H54 (cell line): ENCODE measurements around the gene ITGA6.

Experiments
- DNase-seq: peaks from one replicate; pipeline ENCODE4 v3.0.0; 2011; ENCODE audit warnings: low spot score, mixed read lengths; ENCODE audit not compliant: insufficient read length
- FAIRE-seq: peaks from 3 replicates; lab custom pipeline; 2011; peaks lifted over from hg19 to GRCh38; lab: Jason Lieb, UNC
- POLR2A ChIP-seq: IDR thresholded peaks from 2 replicates; pipeline ENCODE4 v1.6.1; 2011; ENCODE audit warnings: low read depth, mild to moderate bottlenecking, low read length

Gene ITGA6

GRCh38 chr2:172427256-172427989, at the start of gene ITGA6:
Gene ITGA6, plus strand, starts transcription at chr2:172427586.
- DNase-seq = peak; percentile 81
- peak; percentile 66 for TF ChIP-seq POLR2A

GRCh38 chr2:172380436-172381274, 46.7 kb upstream of the ITGA6 start:
- no peak for DNase-seq
- TF ChIP-seq POLR2A = no peak

More at GRCh38 chr2:172427256-172427989, at the start of gene ITGA6:
- FAIRE-seq = no peak

GRCh38 chr2:172381275-172382027, 45.9 kb upstream of the ITGA6 start:
- no peak for TF ChIP-seq POLR2A
- FAIRE-seq = no peak

More at GRCh38 chr2:172380436-172381274, 46.7 kb upstream of the ITGA6 start:
- FAIRE-seq = no peak

GRCh38 chr2:172387361-172387760, 40.0 kb upstream of the ITGA6 start:
- FAIRE-seq = no peak
- no peak for TF ChIP-seq POLR2A
- no peak for DNase-seq

More at GRCh38 chr2:172381275-172382027, 45.9 kb upstream of the ITGA6 start:
- DNase-seq = no peak

- no peak for DNase-seq
- no peak for TF ChIP-seq POLR2A
- FAIRE-seq = no peak
Observed at GRCh38 chr2:172389685-172390339, 37.6 kb upstream of the ITGA6 start.

- no peak for DNase-seq
- FAIRE-seq = no peak
- no peak for TF ChIP-seq POLR2A
Observed at GRCh38 chr2:172394002-172394401, 33.4 kb upstream of the ITGA6 start.

GRCh38 chr2:172395503-172395902, 31.9 kb upstream of the ITGA6 start:
- no peak for TF ChIP-seq POLR2A
- FAIRE-seq (no peak), DNase-seq (no peak)

- no peak for TF ChIP-seq POLR2A
- DNase-seq = no peak
- no peak for FAIRE-seq
Observed at GRCh38 chr2:172397148-172397834, 30.1 kb upstream of the ITGA6 start.

- FAIRE-seq = no peak
- no peak for TF ChIP-seq POLR2A
- no peak for DNase-seq
Observed at GRCh38 chr2:172398440-172398839, 28.9 kb upstream of the ITGA6 start.

- DNase-seq (no peak), FAIRE-seq (no peak)
- TF ChIP-seq POLR2A = no peak
Observed at GRCh38 chr2:172399765-172400164, 27.6 kb upstream of the ITGA6 start.

- DNase-seq = no peak
- no peak for TF ChIP-seq POLR2A
- FAIRE-seq = no peak
Observed at GRCh38 chr2:172402198-172402597, 25.2 kb upstream of the ITGA6 start.

GRCh38 chr2:172403402-172403801, 24.0 kb upstream of the ITGA6 start:
- no peak for TF ChIP-seq POLR2A
- FAIRE-seq (no peak), DNase-seq (no peak)
